ENCODE data around the gene SLC35E3. TPM values are rescaled to one million over a fixed set of nuclear protein-coding genes. Genes with fewer than 3 reads are reported as not detected.

The SLC35E3 gene
- total RNA-seq, 1 donor, result 7.0 TPM

DNA sequence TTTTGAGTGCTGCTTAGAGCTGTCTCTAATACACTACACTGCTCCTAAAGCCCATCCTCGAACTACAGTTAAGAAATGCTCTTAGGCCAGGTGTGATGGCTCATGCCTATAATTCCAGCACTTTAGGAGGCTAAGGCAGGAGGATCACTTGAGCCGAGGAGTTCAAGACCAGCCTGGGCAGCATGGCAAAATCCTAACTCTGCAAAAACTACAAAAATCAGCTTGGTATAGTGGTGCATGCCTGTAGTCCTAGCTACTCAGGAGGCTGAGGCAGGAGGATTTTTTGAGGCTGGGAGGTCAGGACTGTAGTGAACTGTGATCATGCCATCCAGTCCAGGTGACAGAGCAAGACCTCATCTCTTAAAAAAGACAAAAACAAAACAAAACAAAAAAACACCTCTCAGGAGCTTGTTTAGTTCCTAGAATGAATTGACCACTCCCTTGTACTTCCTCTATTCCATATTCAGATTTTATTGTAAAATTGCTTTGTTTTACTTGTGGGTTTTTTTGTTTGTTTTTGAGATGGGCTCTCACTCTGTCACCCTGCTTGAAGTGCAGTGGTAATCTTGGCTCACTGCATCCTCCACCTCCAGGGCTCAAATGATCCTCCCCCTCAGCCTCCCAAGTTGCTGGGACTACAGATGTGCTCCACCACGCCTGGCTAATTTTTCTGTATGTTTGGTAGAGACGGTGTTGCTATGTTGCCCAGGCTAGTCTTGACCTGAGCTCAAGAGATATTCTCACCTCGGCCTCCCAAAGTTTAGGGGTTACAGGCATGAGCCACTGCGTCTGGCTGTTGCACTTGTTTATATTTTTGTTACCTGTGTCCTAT is 75.6 kb downstream of the SLC35E3 start:
- TF ChIP-seq, protein P1, sequence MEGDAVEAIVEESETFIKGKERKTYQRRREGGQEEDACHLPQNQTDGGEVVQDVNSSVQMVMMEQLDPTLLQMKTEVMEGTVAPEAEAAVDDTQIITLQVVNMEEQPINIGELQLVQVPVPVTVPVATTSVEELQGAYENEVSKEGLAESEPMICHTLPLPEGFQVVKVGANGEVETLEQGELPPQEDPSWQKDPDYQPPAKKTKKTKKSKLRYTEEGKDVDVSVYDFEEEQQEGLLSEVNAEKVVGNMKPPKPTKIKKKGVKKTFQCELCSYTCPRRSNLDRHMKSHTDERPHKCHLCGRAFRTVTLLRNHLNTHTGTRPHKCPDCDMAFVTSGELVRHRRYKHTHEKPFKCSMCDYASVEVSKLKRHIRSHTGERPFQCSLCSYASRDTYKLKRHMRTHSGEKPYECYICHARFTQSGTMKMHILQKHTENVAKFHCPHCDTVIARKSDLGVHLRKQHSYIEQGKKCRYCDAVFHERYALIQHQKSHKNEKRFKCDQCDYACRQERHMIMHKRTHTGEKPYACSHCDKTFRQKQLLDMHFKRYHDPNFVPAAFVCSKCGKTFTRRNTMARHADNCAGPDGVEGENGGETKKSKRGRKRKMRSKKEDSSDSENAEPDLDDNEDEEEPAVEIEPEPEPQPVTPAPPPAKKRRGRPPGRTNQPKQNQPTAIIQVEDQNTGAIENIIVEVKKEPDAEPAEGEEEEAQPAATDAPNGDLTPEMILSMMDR (IDR thresholded peaks at IDR 0.05; ENCODE audit: insufficient read depth, low read length), result no peak
- no peak for DNase-seq (ENCODE audit: low read depth)
- no peak overlapping the region for H3K4me3 ChIP-seq (ENCODE audit: low read depth, low read length)

DNA sequence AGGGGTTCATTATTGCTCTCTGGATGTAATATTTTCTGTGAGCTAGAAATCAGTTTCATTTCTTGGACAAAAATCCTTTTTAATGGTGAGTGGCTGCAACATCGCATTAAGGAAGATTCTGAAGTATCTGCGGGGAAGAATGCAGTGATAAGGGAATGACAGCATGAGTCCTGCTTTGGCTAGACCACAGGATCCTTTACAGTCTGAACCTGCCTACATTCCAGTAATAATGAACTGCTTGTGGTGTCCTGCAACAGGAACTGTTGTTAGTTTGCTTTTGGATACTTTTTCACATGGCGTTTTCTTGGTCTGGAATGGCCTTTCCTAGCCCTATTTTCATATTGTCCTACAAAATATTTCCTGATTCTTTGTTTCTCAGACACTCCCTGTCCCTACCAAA is 77.7 kb downstream of the SLC35E3 start:
- H3K4me3 ChIP-seq (ENCODE audit: low read depth, low read length), result no peak overlapping the region
- DNase-seq (ENCODE audit: low read depth), result no peak
- TF ChIP-seq, protein P1 (IDR thresholded peaks at IDR 0.05; ENCODE audit: insufficient read depth, low read length), result no peak

DNA sequence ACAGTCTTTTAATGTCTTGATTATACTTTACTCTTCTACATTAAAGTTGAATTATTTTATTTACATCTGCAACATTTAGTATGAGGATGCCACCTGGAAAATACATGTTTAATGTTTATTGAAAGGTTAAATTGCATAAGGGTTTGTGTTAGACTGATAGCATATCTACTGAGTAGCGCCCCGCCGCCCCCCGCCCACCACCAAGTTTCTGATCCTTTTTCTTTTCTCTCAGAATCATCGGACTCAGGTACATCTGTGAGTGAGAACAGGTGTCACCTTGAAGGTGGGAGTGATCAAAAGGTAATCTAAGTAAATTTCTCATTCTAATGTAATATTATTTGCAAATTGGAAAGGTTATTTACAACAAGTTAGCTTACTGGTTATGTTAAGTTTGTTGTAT is 78.2 kb downstream of the SLC35E3 start:
- DNase-seq (ENCODE audit: low read depth), result no peak
- H3K4me3 ChIP-seq (ENCODE audit: low read depth, low read length), result no peak overlapping the region
- TF ChIP-seq, protein P1 (IDR thresholded peaks at IDR 0.05; ENCODE audit: insufficient read depth, low read length), result no peak

DNA sequence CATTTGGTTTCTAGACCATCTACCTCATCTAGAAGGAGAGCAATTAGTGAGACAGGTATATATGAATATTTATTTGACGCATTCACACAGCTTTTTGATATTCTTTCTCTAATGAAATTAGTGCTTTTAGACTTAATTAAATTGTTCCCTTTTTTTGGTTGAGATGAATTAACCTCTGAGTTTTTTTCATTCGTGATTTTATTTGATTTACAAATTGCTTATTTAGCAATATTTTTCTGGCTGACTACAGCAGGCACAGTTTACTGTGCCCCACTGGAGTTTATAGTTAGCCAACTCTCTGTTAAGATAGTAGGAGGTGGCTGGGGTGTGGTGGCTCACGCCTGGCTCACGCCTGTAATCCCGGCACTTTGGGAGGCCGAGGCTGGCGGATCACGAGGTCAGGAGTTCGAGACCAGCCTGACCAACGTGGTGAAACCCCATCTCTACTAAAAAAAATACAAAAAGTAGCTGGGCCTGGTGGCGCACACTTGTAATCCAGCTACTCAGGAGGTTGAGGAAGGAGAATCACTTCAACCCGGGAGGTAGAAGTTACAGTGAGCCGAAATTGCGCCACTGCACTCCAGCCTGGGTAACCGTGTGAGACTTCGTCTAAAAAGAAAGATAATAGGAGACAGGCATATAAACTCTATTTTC is 78.7 kb downstream of the SLC35E3 start:
- H3K4me3 ChIP-seq (ENCODE audit: low read depth, low read length), result no peak overlapping the region
- DNase-seq (ENCODE audit: low read depth), result no peak
- TF ChIP-seq, protein P1 (IDR thresholded peaks at IDR 0.05; ENCODE audit: insufficient read depth, low read length), result no peak

DNA sequence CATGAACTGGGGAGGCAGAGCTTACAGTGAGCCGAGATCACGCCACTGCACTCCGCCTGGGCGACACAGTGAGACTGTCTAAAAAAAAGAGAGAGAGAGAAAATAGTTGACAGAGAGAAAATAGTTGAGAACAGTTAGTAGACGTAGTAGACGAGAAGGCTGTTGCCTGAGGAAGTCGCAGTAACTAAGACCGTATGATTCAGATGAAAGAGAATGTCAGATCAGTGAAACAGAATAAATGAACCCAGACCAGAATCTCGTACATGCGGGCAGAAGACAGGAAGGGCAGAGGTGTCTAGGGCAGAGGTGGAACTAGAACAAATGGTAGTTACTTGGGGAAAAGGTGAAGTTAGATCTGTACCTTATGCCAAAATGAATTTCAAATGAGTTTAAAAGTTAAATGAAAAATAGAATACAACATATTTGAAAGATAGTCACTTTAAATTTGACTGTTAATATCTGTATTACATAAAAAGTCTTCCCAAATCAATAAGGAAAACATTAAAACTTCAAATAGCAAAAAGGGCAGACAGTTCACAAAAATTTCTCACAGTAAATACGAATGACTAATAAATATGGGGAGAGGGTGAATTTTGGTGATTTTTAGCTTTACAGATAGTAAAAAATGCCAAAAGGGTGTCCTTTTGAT is 79.7 kb downstream of the SLC35E3 start:
- TF ChIP-seq, protein P1 (IDR thresholded peaks at IDR 0.05; ENCODE audit: insufficient read depth, low read length), result no peak
- H3K4me3 ChIP-seq (ENCODE audit: low read depth, low read length), result no peak overlapping the region
- no peak for DNase-seq (ENCODE audit: low read depth)

DNA sequence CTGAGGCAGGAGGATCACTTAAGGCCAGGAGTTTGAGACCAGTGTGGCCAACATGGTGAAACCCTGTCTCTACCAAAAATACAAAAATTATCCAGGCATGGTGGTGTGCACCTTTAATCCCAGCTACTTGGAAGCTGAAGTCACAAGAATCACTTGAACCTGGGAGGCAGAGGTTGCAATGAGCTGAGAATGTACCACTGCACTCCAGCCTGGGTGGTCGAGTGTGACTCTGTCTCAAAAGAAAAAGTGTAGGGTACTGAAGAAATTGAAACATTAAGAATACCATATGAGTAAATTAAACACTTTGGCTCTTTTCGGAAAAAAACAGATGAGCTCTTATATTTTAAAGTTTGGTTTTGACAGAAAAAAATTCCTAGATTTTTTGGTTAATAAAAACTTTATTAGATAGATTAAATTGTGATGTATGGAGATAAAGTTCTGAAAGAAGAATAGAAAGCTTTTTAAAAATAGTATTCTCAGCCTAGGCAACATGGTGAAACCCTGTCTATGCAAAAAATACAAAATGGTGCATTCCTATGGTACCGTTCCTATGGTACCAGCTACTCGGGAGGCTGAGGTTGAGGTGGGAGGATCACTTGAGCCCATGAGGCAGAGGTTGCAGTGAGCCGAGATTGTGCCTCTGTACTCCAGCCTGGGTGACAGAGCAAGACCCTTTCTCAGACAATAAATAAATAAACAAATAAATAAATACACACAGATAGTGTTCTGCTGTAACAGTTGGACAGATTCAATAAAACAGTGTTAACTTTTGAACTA is 82.1 kb downstream of the SLC35E3 start:
- TF ChIP-seq, protein P1 (IDR thresholded peaks at IDR 0.05; ENCODE audit: insufficient read depth, low read length), result no peak
- no peak overlapping the region for H3K4me3 ChIP-seq (ENCODE audit: low read depth, low read length)
- no peak for DNase-seq (ENCODE audit: low read depth)
